Muscle of arm (tissue), 12 donors: ENCODE data around the gene BMAL1. TPM values are rescaled to one million over a fixed set of nuclear protein-coding genes. Genes with fewer than 3 reads are reported as not detected.

ENCODE experiments used
- DNase-seq: peaks from one replicate; pipeline ENCODE4 v3.0.0-alpha.2; 2013
- polyA plus RNA-seq, 12 donors: library from polyadenylated mRNA; unstranded; fragments of 120-200 nt; gene quantifications; one replicate each; pipeline ENCODE4 v1.2.1, GENCODE V29; 2013; ENCODE audit not compliant: insufficient read length in 12 of 12

BMAL1 gene
- polyA plus RNA-seq, 12 donors: 5.8 to 17.8 (median 10.1) TPM; not detected in 2

GRCh38 chr11:13315517-13316432 lies 38.2 kb downstream of the BMAL1 start:
- no peak for DNase-seq

- no peak for DNase-seq
Observed at GRCh38 chr11:13316528-13316961, 39.0 kb downstream of the BMAL1 start.

DNA sequence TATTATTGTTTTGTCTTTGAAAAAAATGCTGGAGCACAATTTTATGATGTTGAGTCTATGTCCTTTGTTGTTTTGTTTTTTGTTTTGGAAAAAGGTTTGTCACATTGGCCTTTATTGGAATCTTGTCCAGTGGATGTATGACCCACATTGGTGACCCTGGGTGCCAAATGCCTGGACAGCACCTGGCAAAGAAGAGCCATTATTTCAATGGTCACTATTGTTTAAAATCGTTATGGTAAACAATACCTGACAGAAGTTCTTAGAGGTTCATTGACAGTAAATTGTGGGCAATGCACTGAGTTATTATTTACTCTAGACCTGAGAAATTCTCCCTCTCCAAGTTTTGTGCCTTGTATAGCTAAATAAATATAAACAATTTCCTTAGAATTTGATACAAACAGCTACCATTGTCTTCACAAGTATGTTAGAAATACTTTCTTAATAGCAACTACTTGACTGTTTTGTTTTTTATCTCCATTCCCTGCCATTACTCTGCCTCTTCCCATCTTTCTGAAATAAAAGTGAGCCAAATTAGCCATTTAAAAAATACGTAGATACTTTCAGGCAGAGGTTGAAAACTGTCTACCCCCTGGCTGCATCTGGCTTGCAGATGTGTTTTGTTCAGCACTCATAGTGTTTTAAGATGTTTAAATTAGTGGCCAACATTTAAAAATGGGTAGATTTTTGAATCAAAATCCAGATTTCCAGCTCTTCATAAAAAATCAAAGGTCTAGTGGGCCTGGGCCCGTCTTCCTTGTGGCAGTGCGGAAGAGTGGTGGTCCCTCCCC lies 39.9 kb downstream of the BMAL1 start:
- no peak for DNase-seq

DNA sequence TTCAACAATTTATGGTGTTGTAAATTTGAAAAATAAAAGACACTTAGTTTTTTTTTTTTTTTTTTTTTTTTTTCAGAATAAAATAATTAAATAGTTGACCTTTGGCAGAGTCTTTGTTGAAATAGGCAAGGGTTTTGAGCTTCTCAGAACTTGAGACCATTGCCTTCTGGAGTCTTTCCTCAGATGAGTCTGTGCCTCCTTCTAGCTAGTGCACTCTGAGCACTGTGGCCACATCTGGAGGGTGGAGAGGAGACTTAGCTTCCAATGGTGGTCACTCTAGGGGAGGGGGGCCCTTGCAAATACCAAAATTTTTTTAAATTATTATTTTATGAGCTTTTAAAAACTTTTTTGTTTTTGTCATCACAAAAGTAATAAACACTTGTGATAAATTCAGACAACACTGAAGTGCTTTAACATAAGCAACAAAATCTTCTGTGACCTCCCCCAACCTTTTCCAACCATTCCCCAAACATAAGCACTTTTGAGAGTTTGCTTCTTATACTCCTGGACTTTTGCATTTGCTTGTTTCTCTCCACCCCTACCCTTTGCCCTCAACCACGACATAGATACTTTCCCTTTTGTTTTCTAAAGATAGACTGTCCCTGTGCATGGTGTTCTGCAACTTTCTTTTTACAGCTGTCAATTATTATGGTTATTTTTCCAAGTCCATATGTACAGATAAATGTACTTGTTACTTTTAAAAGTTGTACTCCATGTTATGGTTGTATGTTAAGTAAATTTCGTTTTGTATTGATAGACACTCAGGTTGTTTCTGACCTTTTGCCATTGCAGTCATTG lies 41.1 kb downstream of the BMAL1 start:
- no peak for DNase-seq

- no peak for DNase-seq
Observed at GRCh38 chr11:13320688-13321087, 43.1 kb downstream of the BMAL1 start.

- DNase-seq: no peak
Observed at GRCh38 chr11:13321431-13321830, 43.8 kb downstream of the BMAL1 start.

DNA sequence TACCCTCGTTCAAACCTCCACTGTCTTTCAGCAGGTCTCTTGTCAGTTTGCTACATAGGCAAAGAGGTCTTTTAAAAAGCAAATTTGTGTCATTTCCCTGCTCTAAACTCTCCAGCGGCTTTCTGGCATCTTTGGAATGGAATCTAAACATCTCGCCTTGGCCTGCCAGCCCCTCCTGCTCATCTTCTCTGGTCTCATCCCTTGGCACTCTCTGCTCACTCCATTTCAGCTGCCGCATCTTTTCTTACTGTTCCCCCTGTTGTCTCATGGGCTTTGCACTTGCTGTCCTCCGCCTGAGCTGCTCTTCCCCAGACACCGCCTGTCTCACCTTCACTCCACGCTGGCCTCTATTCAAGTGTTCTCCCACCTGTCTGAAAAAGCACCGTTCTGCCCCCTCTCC lies 46.6 kb downstream of the BMAL1 start:
- DNase-seq: no peak

DNA sequence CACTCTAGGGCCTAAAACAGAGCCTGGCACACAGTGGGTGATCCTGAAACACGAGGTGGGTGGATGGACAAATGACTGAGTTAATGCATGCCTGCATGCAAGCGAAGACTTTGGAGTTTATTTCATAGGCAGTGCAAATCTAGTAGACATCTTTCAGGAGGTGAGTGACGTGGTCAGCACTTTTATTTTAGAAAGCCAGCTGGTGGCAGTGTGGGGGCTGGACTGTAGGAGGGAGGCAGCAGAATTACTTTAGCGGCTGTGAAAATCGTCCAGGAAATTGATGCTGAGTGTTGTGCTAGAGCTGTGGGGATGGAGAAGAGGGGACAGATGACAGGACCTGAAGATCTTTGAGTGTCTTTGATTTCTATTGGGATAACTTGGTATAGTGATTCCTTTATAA lies 47.1 kb downstream of the BMAL1 start:
- DNase-seq: no peak

DNA sequence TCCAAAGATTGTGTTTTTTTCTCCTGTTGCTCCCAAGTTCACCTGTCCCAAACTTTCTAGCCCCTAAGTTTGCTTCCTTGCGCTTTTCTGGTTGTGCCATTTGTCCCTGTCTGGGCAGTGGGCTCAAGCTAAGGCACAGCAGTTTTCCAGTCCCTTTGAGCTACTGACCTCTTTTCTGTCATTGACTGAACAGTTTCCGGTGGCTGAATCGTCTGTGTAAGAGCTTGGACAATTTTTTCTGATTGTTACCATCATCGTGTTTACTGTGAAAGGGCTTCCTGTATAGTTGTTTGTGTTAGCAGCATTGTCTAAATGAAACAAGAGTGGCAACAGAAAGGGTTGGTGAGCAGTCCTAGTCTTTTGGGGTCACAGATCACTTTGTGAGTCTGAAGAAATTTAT lies 49.8 kb downstream of the BMAL1 start:
- no peak for DNase-seq

DNA sequence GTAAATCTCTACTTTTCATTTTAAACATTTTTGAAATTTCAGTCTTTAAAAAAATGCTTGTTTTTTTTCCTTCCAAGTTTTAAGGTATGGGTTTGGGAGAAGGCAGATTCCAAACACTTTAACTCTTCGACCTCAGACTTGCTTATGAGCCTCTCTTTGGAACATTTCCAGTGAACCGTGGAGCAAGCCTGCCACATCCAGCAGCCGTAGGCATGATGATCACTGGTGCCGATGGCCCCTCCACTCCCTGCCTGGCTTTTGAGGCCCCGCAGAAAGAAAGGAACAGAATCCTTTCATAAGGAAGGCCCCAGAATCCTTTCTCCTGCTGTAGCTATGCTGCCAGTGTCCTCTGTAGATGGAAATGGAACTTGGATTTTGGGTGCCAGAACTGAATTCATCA lies 50.7 kb downstream of the BMAL1 start:
- DNase-seq: no peak

DNA sequence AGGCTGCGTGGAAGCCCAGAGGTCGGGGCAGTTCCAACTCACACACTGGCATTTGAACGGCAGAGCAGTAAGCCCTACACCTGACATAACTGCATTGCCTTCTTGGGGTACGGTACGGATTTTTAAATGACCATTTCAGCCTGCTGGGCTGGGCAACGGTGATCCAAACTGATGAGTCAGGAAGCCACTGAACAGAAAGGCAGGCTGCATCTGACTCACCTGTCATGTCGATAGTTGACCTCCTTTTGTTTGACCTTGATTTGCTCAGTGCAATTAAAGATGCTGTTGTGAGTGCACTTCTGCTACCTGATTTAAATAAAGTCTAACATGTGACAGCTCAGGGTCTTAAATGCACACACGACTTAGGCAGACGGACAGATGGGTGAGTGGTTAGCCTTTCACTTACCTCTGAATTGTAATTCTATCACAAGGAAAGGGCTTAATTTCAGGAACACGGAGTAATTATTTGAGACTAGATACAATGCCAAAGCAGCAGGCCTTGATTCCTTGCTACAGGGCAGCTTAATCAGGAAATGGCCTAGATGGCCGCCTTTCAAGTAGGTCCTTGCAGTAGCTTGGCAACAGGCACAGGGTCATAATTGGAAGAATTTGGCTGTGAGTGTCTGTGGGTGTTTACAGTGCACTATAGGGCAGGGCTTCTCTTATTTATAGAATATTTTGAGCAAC lies 52.2 kb downstream of the BMAL1 start:
- no peak for DNase-seq

DNA sequence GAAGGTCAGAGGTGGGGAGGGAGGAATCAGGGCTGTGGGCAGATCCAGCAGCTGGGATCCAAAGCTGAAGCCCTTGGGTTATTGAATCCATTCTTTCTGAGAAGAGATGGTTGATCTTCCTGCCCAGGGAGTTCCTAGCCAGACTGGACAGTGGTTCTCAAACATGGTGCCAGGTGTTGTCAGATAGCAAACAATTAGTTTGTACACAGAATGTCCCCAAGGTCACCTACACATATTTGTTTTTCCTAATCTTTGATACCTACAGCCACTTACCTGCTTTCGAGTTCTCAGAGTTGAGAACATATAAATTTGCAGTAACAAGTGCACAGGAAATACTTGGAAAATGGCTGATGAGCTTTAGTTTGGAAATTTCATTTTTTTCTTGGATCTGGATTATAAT lies 54.5 kb downstream of the BMAL1 start:
- DNase-seq: no peak

DNA sequence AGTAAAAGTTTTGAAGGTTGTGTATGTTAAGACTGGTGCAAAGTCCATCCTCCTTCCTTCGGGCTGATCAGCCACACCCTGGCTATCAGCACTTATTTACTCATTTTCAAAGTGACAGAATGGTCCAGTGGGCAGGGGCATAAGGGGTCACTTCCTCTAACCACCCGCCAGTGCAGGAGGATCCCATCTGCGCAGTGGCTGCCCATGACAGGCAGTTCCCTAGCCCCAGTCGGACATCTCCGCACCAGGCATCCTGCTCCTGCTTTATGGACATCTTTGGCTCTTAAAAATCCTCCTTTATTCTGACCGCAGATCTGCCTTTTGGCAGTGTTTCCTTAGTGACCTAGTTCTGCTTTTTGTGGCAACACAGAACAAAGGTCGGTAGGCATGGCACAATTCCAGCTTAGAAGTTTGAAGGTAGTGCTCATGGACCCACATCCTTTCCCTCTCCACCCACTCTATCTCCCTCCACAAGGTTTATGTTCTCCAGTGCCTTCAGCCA lies 55.9 kb downstream of the BMAL1 start:
- no peak for DNase-seq

DNA sequence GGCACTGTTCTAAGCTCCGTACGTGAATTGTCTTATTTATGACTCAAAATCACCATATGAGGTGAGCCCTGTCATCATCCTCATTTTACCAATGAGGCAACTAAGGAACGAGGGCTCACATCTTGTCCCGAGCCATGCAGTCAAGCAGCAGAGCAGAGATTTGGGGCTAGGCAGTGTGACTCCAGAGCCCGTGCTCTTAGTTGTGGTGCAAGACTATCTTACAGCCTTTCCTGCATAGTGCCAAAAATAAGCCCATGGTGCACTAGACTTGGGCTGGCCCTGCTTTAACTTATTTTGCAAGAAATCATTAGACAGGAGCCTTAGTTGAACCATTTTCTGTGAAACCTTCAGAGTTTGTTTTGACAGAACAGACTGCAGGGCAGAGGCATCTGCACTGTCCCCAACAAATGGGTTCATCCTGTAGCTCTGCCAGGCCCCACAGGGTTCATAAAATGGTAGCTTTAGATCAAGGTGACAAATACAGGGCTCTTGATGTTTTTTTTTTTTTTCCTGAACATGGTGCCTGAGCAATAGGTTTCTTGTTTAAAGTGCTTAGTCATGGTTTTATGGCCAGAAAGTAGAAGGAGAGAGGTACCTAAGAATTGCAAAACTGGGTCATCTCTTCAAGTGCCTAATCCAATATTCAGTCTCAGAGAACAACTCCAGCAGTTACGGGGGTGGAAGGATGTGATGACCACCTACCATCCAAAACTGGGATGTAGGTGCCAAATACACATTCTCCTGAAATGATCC lies 56.6 kb downstream of the BMAL1 start:
- DNase-seq: no peak

- peak; percentile 47 for DNase-seq
Observed at GRCh38 chr11:13335319-13335718, 57.7 kb downstream of the BMAL1 start.

DNA sequence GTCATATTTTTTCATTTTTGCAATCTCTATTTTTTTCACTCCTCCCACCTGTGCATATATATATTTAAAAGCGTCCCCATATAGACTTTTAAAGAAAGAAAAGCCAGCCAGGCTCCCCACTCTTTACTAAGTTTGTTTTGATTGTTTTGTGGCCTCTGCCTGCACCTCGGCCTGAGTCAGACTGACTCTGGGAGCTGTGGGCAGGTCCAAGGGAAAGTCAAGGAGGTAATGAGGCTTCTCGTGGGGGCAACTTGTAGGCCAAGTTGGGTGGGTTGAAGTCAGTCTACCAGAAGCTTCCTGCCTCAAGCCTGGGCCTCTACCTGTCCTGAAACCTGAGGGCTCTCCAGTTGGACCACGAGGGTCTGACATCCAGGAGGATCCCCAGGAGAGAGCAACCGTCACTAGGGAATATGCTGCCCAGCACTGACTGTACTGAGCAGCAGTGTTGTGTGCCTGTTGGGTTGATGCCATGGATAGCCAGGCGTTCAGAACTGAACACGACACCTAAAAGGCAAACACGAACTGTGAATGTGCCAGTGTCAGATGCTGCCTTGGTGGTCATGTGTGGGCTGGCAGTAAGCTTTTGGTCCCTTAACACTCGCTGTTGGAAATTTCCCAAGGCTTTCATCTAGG lies 58.8 kb downstream of the BMAL1 start:
- DNase-seq: no peak

DNA sequence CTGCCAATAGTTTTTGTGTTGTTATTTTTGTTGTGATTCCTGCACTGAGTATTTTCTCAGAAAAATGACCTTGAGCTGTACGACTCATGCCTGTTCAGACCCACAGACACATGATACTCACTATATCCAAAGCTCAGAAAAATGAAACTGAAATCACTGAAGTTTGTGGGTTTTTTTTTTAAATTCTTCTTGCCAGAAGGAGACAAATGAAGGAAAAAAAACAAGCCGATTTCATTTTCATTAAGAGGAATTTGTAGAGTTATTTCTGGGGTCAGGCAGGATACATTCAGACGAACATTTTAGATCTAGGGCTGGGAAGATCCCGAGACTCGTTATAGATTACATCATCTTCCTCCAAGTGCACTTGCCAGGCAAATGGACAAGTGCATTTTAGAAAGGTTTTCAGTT lies 60.4 kb downstream of the BMAL1 start:
- peak; percentile 25 for DNase-seq

- no peak for DNase-seq
Observed at GRCh38 chr11:13338427-13339069, 61.0 kb downstream of the BMAL1 start.
